HEK293T (cell line): ENCODE data around the gene GRIK2.

Source experiments
- ARNT ChIP-seq: fragments of 450-650 bp; IDR thresholded peaks from 2 replicates; pipeline ENCODE4 v1.6.1; 2017; ENCODE audit warnings: mild to moderate bottlenecking
- BHLHE40 ChIP-seq: fragments of 450-650 bp; IDR thresholded peaks from 2 replicates; pipeline ENCODE4 v1.6.1; 2016; ENCODE audit warnings: mild to moderate bottlenecking, moderate library complexity, borderline replicate concordance
- ELF4 ChIP-seq: fragments of 450-650 bp; IDR thresholded peaks from 2 replicates; pipeline ENCODE4 v1.6.1; 2017; ENCODE audit warnings: antibody characterized with exemption
- FOXM1 ChIP-seq: fragments of 450-650 bp; IDR thresholded peaks from 2 replicates; pipeline ENCODE4 v1.6.1; 2017; ENCODE audit warnings: mild to moderate bottlenecking, borderline replicate concordance
- HDGF ChIP-seq: fragments of 450-650 bp; IDR thresholded peaks from 2 replicates; pipeline ENCODE4 v1.6.1; 2017; ENCODE audit warnings: antibody characterized with exemption, borderline replicate concordance
- L3MBTL2 ChIP-seq: fragments of 450-650 bp; conservative IDR thresholded peaks from 2 replicates; pipeline ENCODE4 v1.6.1; 2016; ENCODE audit warnings: mild to moderate bottlenecking
- NFRKB ChIP-seq: fragments of 450-650 bp; IDR thresholded peaks from 2 replicates; pipeline ENCODE4 v1.6.1; 2016; ENCODE audit warnings: mild to moderate bottlenecking, moderate library complexity
- SP1 ChIP-seq: fragments of 450-650 bp; IDR thresholded peaks from 2 replicates; pipeline ENCODE4 v1.6.1; 2017
- TARDBP ChIP-seq: fragments of 450-650 bp; IDR thresholded peaks from 2 replicates; pipeline ENCODE4 v1.6.1; 2016
- TF ChIP-seq, protein P1 (sequence below): fragments of 450-650 bp; IDR thresholded peaks from 2 replicates; pipeline ENCODE4 v1.6.1; 2016

DNA sequence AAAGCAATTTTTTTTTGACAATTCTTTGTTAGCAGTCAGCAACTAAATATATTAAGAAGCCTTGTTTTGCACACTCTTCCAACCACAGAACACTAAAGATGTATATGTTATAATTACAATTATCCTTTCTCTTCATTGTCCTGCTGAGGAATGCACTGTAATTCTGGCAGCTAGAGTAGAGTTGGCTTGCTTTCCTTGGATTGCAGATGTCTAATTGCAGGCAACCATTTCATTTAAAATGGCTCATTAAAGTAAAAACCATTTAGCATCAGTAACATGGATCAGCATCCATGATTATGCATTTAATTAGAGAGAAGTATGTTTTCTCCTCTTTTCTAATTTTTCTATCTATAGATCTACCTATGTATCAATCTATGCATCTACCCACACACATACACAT, 335.4 kb downstream of the GRIK2 start:
- TF ChIP-seq, protein P1, sequence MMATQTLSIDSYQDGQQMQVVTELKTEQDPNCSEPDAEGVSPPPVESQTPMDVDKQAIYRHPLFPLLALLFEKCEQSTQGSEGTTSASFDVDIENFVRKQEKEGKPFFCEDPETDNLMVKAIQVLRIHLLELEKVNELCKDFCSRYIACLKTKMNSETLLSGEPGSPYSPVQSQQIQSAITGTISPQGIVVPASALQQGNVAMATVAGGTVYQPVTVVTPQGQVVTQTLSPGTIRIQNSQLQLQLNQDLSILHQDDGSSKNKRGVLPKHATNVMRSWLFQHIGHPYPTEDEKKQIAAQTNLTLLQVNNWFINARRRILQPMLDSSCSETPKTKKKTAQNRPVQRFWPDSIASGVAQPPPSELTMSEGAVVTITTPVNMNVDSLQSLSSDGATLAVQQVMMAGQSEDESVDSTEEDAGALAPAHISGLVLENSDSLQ: no peak
- TF ChIP-seq NFRKB: no peak
- no peak for TF ChIP-seq HDGF
- no peak for TF ChIP-seq ELF4
- no peak for TF ChIP-seq BHLHE40
- no peak for TF ChIP-seq TARDBP
- no peak for TF ChIP-seq L3MBTL2
- TF ChIP-seq FOXM1: no peak
- no peak for TF ChIP-seq ARNT
- TF ChIP-seq SP1: no peak
